ENCODE data around the gene ELP1. TPM values are rescaled to one million over a fixed set of nuclear protein-coding genes. Genes with fewer than 3 reads are reported as not detected.

The ELP1 gene
- total RNA-seq, 1 donor from 2014 or later = 51.9 TPM

DNA sequence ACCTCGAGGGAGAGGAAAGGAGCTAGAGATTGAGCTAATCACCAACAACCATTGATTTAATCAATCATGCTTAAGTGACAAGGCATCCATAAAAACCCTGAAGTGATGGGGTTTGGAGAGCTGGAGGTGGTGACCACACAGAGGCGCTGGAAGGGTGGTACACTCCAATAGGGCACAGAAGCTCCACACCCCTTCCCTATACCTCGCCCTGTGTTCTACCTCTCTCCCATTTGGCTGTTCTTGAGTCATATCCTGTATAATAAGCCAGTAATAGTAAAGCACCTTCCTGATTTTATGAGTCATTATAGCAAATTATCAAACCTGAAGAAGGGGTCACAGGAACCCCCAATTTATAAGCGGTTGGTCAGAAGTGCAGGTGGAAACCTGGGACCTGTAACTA lies 96.4 kb downstream of the ELP1 start:
- no peak overlapping the region for H3K27ac Mint-ChIP-seq (ENCODE audit: unreplicated experiment)
- H3K27me3 Mint-ChIP-seq (ENCODE audit: unreplicated experiment) = no peaks in the 10 kb centered on the region
- peaks cover 2% of the 10 kb centered on the region for H3K9me3 Mint-ChIP-seq (ENCODE audit: unreplicated experiment)

GRCh38 chr9:108836781-108837180 lies 97.1 kb downstream of the ELP1 start:
- Mint-ChIP-seq H3K27ac (ENCODE audit: unreplicated experiment) (no peak overlapping the region), H3K9me3 (ENCODE audit: unreplicated experiment) (peaks cover 2% of the 10 kb centered on the region), H3K36me3 (ENCODE audit: unreplicated experiment) (no peaks in the 10 kb centered on the region), H3K4me3 (ENCODE audit: unreplicated experiment) (no peak overlapping the region), H3K4me1 (ENCODE audit: low read depth, unreplicated experiment) (no peaks in the 10 kb centered on the region), H3K27me3 (ENCODE audit: unreplicated experiment) (no peaks in the 10 kb centered on the region)
- no peak for DNase-seq
- TF ChIP-seq, protein P1, sequence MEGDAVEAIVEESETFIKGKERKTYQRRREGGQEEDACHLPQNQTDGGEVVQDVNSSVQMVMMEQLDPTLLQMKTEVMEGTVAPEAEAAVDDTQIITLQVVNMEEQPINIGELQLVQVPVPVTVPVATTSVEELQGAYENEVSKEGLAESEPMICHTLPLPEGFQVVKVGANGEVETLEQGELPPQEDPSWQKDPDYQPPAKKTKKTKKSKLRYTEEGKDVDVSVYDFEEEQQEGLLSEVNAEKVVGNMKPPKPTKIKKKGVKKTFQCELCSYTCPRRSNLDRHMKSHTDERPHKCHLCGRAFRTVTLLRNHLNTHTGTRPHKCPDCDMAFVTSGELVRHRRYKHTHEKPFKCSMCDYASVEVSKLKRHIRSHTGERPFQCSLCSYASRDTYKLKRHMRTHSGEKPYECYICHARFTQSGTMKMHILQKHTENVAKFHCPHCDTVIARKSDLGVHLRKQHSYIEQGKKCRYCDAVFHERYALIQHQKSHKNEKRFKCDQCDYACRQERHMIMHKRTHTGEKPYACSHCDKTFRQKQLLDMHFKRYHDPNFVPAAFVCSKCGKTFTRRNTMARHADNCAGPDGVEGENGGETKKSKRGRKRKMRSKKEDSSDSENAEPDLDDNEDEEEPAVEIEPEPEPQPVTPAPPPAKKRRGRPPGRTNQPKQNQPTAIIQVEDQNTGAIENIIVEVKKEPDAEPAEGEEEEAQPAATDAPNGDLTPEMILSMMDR (IDR thresholded peaks at IDR 0.05; ENCODE audit: partially characterized antibody, unreplicated experiment) = no peak

More for the DNA sequence above, 96.4 kb downstream of the ELP1 start:
- no peak overlapping the region for H3K4me3 Mint-ChIP-seq (ENCODE audit: unreplicated experiment)
- H3K4me1 Mint-ChIP-seq (ENCODE audit: low read depth, unreplicated experiment) = no peaks in the 10 kb centered on the region
- no peaks in the 10 kb centered on the region for H3K36me3 Mint-ChIP-seq (ENCODE audit: unreplicated experiment)
- no peak for DNase-seq
- TF ChIP-seq, protein P1 (IDR thresholded peaks at IDR 0.05; ENCODE audit: partially characterized antibody, unreplicated experiment) = no peak

DNA sequence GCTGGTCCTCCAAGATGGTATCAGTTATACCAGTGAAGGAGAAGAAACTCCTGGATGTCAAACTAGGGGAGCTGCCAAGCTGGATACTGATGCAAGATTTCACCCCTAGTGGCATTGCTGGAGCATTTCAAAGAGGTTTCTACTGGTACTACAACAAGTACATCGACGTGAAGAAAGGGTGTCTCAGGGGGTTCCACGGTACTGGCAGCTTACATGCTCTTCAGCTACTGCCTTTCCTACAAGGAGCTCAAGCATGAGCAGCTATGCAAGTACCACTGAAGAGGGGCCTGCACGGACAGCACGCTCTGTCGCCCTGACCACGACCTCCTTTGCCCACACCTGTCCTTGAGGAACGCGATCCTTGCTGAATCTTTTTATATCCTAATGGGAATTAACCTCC lies 97.6 kb downstream of the ELP1 start:
- DNase-seq = no peak
- no peaks in the 10 kb centered on the region for H3K4me1 Mint-ChIP-seq (ENCODE audit: low read depth, unreplicated experiment)
- no peak overlapping the region for H3K27ac Mint-ChIP-seq (ENCODE audit: unreplicated experiment)
- H3K9me3 Mint-ChIP-seq (ENCODE audit: unreplicated experiment) = peaks cover 2% of the 10 kb centered on the region
- H3K36me3 Mint-ChIP-seq (ENCODE audit: unreplicated experiment) = no peaks in the 10 kb centered on the region
- H3K4me3 Mint-ChIP-seq (ENCODE audit: unreplicated experiment) = no peak overlapping the region
- H3K27me3 Mint-ChIP-seq (ENCODE audit: unreplicated experiment) = no peaks in the 10 kb centered on the region
- TF ChIP-seq, protein P1 (IDR thresholded peaks at IDR 0.05; ENCODE audit: partially characterized antibody, unreplicated experiment) = no peak

DNA sequence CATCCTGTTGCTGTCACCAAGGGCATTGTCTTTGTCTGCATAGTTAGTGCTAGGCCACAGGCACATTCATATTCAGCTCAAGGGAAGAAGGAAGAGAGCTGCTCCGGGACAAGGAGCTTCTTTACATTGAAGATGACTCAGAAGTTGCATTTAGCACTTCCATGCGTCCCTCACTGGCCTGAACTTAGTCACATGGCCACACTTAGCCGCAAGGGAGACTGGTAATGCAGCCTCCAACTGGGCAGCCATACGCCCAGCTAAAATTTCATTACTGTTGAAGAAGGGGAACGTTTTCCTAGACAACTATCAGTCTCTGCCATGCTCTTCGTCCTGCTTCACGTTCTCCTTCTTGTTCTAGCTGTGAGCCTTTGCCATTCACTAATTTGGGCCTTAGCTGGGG lies 98.1 kb downstream of the ELP1 start:
- no peak overlapping the region for H3K27ac Mint-ChIP-seq (ENCODE audit: unreplicated experiment)
- no peak overlapping the region for H3K4me3 Mint-ChIP-seq (ENCODE audit: unreplicated experiment)
- no peak for DNase-seq
- H3K27me3 Mint-ChIP-seq (ENCODE audit: unreplicated experiment) = no peaks in the 10 kb centered on the region
- TF ChIP-seq, protein P1 (IDR thresholded peaks at IDR 0.05; ENCODE audit: partially characterized antibody, unreplicated experiment) = no peak
- no peaks in the 10 kb centered on the region for H3K4me1 Mint-ChIP-seq (ENCODE audit: low read depth, unreplicated experiment)
- H3K36me3 Mint-ChIP-seq (ENCODE audit: unreplicated experiment) = no peaks in the 10 kb centered on the region
- H3K9me3 Mint-ChIP-seq (ENCODE audit: unreplicated experiment) = peaks cover 2% of the 10 kb centered on the region

DNA sequence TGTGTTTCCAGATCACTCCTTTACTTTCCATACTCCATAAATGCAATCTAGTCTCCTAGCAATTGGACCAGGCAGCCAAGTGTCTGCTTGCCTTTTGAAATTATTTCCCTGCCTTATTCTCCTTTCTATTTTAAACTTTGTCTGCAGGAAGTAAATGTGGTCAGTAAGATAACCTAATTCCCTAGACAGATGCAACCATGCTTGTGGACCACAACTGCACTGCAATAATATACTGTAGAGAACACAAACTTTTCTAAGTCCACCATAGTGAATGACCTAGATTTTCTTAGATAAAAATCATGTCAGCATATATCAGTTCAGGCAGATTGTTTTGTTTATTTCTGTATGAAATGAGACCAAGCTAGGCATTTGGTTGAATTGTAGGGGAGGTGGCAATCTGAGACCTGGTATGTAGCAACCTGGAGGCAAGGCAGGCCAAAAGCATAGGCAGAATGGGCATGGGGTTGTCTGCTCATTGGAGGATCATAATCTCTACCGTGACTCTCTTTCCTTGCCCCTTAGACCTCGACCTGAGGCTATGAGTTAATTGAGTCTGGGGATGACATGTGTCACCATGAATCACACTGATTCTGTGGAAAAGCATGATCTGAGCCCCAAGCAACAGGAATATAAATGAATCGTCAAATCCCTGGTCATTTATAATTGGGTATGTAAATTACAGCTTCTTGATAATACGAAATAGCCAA lies 98.8 kb downstream of the ELP1 start:
- Mint-ChIP-seq H3K36me3 (ENCODE audit: unreplicated experiment) (no peaks in the 10 kb centered on the region), H3K4me1 (ENCODE audit: low read depth, unreplicated experiment) (no peaks in the 10 kb centered on the region), H3K4me3 (ENCODE audit: unreplicated experiment) (no peak overlapping the region), H3K27ac (ENCODE audit: unreplicated experiment) (no peak overlapping the region), H3K9me3 (ENCODE audit: unreplicated experiment) (peaks cover 2% of the 10 kb centered on the region), H3K27me3 (ENCODE audit: unreplicated experiment) (no peaks in the 10 kb centered on the region)
- no peak for DNase-seq
- TF ChIP-seq, protein P1 (IDR thresholded peaks at IDR 0.05; ENCODE audit: partially characterized antibody, unreplicated experiment) = no peak

All from glutamatergic neuron (in vitro differentiated cells).